ENCODE data around the gene GJA1.
"Not testable (repeated sequence)": the region's sequence is repeated elsewhere in the genome, so short reads cannot be mapped to it uniquely, and the experiment has no call there.

The GJA1 gene

DNA sequence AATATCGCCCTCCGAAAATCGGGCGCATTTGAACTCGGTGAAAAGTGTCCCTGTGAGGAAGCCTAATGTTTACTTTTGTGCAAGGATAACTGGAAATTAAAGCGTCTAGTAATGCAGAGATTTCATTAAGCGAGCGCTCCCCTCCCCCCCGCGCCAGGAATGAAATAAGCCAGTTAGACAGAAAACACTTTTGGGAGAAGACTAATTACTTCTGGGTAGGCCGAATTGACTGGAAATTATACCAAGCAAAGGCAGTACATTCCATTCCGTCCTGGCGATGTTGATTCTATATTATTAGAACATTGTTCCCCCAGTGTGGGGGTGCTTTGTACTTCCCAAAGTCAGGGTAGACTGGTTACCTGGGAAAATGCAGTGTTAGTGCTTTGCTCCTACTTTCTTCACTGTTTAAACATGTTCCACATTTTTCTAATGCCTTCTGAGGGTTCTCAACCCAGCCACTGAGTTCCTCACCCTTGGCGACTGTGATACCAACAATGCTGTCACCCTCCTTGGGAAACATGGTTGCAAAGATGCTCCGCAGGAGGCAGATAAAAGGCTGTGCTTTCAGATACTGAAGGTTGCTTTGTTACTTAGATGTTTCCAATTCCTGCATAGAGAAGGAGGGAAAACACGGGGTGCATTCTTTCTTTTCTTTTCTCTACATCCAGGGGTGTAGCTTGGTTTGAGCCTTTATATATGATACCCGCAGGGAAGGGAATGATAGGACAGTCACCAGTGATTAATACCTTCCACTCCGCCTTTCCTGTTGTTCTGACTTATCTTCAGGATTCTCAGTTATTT, 2.6 kb downstream of the GJA1 start:
- DNase-seq = no peak

DNA sequence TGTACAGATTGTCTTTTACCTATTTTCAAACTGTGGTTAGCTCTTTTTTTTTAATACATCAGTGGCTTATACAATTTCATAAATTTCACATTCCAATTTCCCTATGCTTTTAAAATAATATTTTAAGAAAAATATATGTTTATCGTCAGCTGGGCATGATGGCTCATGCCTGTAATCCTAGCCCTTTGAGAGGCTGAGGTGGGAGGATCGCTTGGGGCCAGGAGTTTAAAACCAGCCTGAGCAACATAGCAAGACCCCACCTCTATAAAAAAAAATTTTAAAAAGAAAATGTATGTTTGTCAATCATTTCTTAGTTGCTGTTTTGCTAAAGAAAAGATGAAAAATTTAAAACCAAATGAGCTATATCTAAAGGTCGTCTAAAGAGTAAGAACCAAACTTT, 3.4 kb downstream of the GJA1 start:
- DNase-seq = no peak

DNA sequence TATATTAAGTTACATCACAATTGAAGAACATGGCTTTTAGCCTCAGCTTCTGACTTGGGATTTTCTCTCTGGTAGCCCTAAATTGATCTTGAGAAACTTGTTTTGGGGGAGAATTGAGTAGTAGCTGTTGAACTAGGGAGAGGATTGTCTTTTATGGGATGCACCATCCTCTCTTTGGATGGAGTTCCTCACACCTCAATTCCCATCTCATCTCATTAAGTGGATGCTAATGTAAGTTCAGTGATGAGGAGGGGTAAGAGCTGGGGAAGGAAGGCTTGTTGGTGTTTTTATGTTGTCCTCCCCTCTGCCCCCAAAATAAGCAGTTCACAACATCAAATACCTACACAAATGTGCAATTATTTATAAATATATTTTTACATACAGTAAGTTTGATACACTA, 4.0 kb downstream of the GJA1 start:
- DNase-seq = no peak

DNA sequence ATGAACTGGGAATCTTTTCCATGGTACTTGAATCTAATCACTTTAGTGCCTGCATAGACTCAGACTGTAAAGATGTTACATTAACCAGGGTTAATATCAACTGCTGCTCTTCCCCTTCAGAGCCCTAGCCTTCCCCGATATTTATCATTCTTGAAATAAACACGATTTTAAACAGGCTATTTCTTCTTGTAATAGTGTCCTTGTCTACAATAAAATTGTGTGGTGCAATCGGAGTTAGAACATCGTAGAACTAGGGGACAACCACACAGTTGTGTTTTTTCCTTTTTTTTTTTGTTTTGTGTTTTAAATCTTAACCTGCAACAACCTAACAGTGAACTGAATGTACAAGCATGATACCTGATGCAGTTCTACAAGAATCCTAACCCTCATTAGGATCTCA, 4.5 kb downstream of the GJA1 start:
- no peak for DNase-seq

GRCh38 chr6:121441477-121441876, 6.0 kb downstream of the GJA1 start:
- no peak for DNase-seq

DNA sequence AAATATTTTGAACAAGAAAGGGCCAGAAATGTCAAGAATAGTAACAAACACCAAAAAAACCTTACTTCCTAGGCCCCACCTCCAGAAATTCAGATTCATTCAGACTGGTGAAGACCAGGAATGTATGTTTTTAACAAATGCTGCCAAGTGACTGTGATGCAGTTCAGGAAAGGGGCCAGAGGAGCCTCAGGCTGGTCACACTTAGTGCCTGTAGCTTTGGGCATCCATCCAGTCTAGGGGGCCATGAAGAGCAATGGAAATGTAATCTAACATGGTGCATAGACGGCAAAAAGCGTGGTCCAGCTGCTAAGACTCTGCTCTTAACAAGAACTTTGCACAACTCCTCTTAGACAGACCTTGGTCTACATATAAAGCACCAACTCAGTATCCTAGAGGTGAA, 7.1 kb downstream of the GJA1 start:
- DNase-seq = no peak

DNA sequence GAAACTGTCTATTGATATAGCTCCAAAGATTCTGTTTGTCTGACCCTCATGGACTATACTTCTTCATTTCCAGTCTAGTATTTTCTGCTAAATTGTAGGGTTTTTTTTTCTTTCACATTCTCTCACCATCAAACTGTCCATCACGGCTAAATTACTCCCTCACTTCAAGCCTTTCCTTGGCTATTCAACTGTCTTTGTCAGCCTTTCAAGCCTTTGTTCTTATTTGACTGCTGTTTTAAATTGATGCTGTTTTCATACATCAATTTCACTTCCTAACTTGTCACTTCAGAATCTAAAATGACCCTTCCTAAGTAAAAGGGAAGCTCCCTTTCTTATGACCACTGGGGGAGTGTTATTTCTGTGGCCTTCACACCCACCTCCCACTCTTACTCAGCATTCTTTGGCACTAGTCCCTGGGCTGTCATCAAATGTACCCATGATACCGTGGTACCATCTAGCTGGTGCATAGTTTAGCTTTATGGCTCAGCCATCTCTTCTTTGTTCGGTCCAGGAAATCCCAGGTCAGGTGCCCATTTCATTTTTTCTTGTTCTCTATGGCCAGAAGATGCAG, 8.6 kb downstream of the GJA1 start:
- no peak for DNase-seq

DNA sequence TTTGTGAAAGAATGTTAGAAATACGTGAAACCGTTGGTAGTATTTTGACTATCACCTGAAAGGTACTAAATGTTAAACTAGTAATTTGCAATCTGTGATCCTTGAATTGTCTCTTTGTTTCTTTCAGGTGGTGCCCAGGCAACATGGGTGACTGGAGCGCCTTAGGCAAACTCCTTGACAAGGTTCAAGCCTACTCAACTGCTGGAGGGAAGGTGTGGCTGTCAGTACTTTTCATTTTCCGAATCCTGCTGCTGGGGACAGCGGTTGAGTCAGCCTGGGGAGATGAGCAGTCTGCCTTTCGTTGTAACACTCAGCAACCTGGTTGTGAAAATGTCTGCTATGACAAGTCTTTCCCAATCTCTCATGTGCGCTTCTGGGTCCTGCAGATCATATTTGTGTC, 11.3 kb downstream of the GJA1 start:
- not testable (repeated sequence) for DNase-seq

- not testable (repeated sequence) for DNase-seq
Observed at GRCh38 chr6:121447746-121448145, 12.3 kb downstream of the GJA1 start.

DNA sequence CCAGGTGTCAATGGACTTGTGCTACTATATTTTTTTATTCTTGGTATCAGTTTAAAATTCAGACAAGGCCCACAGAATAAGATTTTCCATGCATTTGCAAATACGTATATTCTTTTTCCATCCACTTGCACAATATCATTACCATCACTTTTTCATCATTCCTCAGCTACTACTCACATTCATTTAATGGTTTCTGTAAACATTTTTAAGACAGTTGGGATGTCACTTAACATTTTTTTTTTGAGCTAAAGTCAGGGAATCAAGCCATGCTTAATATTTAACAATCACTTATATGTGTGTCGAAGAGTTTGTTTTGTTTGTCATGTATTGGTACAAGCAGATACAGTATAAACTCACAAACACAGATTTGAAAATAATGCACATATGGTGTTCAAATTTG, 13.1 kb downstream of the GJA1 start:
- not testable (repeated sequence) for DNase-seq

DNA sequence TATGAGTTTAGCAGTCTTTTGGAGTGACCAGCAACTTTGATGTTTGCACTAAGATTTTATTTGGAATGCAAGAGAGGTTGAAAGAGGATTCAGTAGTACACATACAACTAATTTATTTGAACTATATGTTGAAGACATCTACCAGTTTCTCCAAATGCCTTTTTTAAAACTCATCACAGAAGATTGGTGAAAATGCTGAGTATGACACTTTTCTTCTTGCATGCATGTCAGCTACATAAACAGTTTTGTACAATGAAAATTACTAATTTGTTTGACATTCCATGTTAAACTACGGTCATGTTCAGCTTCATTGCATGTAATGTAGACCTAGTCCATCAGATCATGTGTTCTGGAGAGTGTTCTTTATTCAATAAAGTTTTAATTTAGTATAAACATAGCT, 13.9 kb downstream of the GJA1 start:
- no peak for DNase-seq

DNA sequence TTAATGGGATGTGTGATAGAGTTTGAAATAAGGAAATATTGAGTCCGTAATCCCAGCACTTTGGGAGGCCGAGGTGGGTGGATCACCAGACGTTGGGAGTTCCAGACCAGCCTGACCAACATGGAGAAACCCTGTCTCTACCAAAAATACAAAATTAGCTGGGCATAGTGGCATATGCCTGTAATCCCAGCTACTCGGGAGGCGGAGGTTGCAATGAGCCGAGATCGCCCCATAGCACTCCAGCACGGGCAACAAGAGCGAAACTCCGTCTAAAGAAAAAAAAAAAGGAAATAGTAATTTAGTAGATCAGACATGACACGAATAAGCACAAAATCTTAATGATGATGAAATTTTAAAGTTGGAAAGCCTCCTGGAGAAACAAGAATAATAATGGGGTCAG, 14.8 kb downstream of the GJA1 start:
- DNase-seq = no peak

GRCh38 chr6:121451250-121451649, 15.8 kb downstream of the GJA1 start:
- DNase-seq = no peak

GRCh38 chr6:121453191-121453590, 17.7 kb downstream of the GJA1 start:
- DNase-seq = no peak

DNA sequence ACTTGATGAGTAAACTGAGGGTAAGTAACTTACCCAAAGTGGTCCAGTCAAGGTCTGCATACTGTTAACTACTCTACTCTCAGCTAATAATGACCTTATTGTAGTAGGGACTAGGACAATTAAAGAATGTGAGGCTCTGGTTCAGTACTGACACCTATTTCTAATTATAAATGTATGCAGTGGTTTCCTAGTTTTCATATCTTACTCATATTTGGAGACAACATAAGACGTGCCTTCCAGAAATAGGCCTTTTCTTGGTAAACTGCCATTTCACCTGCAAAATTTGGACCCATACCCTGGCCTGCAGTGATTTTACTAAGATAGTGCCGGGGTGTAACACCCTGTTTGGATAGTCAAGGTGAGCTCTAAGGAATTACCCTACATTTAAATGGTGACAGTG, 24.7 kb downstream of the GJA1 start:
- DNase-seq = no peak

DNA sequence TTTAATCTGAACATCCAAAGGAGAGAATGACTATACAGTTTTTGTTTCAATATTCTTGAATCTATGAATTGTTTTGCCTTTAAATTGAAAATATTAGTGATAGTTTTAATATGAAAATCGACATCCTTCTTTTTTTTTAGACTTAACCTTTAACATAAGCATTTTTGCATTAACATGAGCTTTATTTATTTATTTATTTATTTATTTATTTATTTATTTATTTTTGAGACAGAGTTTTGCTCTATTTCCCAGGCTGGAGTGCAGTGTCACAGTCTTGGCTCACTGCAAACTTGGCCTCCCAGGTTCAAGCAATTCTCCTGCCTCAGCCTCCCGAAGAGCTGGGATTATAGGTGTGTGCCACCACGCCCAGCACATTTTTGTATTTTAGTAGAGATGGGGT, 27.6 kb downstream of the GJA1 start:
- DNase-seq = no peak

DNA sequence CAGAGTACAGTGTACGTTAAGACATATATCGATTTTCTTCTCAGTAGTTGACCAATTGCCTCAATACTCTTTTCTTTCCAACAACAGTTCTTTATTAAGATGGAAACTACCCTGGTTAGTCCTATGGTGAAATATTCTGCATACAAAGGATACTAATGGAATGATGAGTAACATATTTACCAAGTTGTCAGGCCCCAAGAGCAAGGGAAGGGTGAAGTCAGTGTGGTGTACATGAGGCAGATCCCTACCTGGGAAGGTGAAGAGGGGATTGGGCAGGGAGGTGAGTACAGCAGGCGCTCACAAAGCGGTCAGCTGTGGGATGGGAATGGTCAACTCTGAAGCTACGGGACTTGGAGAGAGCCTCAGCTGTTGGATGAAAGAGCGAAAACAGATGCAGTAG, 29.7 kb downstream of the GJA1 start:
- no peak for DNase-seq

DNA sequence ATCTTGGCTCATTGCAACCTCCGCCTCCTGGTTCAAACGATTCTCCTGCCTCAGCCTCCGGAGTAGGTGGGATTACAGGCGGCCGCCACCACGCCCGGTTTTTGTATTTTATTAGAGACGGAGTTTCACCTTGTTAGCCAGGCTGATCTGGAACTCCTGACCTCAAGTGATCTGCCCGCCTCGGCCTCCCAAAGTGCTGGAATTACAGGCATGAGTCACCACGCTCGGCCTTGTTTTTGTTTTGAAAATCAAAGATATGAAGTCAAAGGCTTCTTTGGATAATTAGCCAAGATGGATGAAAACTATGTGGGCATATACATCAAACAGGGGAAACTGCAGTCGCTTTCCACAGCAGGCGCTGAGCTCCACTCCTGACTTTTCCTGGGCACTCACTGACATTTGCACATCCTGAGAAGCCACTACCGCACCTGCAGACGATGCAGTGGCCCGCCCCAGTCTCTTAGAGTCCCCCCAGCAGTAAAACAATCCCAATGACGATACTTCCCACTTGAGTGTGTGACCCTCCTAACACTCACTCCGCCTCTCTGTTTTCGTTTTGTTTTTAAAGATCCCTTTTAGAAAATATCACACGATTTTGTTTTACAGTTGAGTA, 44.1 kb downstream of the GJA1 start:
- DNase-seq = no peak

GRCh38 chr6:121480099-121480713, 44.8 kb downstream of the GJA1 start:
- no peak for DNase-seq

DNA sequence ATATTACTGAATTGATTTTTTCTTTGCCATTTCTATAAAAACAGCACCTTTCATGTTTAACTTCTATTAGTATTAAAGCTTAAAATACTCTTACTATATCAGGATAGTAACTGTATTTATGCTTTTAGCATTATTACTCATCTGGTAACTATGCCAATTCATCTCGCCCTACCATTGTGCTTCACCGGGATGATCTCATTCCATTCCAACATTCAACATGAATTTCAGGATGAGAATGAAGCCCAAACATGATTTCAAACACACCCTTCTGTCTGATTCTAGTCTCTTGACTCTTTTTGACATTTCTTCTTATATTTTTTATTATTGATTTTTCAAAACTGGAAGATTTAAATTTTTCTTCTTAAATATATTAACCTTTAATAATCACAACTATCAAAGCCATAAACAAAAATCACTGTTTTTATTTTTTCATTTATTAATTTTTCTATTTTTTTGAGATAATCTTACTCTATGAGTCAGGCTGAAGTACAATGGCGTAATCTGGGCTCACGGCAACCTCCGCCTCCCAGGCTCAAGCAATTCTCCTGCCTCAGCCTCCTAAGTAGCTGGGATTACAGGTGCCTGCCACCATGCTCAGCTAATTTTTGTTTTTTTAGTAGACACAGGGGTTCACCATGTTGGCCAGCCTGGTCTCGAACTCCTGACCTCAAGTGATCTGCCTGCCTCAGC, 46.7 kb downstream of the GJA1 start:
- DNase-seq = no peak

- no peak for DNase-seq
Observed at GRCh38 chr6:121482751-121483150, 47.3 kb downstream of the GJA1 start.

- DNase-seq = no peak
Observed at GRCh38 chr6:121485359-121485811, 49.9 kb downstream of the GJA1 start.

DNA sequence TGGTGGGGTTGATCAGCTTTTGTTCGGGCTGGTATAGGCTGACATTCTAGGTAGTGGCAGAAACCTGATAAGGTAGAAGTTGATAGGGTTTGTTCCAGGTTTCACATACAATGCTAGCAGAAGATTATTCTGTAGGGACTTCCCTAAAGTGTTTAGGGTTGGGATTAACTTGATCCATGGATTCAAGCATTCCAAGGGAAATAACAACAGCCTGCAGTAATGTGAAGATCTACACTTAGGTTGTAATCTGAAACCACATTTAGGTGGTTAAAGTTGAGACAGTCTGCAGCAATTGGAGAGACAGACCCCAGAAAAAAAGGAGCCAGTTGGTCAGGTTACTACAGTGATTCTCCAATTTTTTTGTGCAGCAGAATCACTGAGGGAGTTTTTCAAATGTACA, 56.1 kb downstream of the GJA1 start:
- no peak for DNase-seq

Data from activated T-cell treated with anti-CD3 and anti-CD28 coated beads, Interleukin-2, amount 50 U/mL, for 48 hours (primary cell).